Neural crest cell (in vitro differentiated cells): ENCODE results near the gene PRKD2. TPM values are rescaled to one million over a fixed set of nuclear protein-coding genes. Genes with fewer than 3 reads are reported as not detected.

Experiments
- DNase-seq: peaks from one replicate; pipeline ENCODE4 v3.0.0; 2021; ENCODE audit warnings: low read depth, mixed read lengths, low spot score
- H3K27ac Mint-ChIP-seq: one replicate; pipeline ENCODE4 v1.8.0; 2021; ENCODE audit warnings: mild to moderate bottlenecking, mixed read lengths; ENCODE audit not compliant: unreplicated experiment
- H3K27me3 Mint-ChIP-seq: 2 replicates; pipeline ENCODE4 v1.8.0; 2021; ENCODE audit warnings: low read depth, mild to moderate bottlenecking, mixed read lengths
- H3K36me3 Mint-ChIP-seq: 2 replicates; pipeline ENCODE4 v1.8.0; 2021; ENCODE audit warnings: low read depth, mild to moderate bottlenecking, mixed read lengths
- H3K4me1 Mint-ChIP-seq: 2 replicates; pipeline ENCODE4 v1.8.0; 2021; ENCODE audit warnings: mixed read lengths
- H3K4me3 Mint-ChIP-seq: one replicate; pipeline ENCODE4 v1.8.0; 2021; ENCODE audit warnings: mild to moderate bottlenecking, mixed read lengths
- H3K9me3 Mint-ChIP-seq: 2 replicates; pipeline ENCODE4 v1.8.0; 2021; ENCODE audit warnings: mixed read lengths
- CTCF ChIP-seq: fragments of 200-600 bp; sonication (generic); conservative IDR thresholded peaks from 2 replicates; pipeline ENCODE4 v1.5.0; 2021; ENCODE audit warnings: antibody characterized with exemption, mild to moderate bottlenecking
- total RNA-seq: library from RNA; stranded (reverse); gene quantifications from 2 replicates; pipeline ENCODE4 v1.2.1, GENCODE V29; 2021

Gene PRKD2
- total RNA-seq, 1 donor from 2014 or later: 55.5 TPM

DNA sequence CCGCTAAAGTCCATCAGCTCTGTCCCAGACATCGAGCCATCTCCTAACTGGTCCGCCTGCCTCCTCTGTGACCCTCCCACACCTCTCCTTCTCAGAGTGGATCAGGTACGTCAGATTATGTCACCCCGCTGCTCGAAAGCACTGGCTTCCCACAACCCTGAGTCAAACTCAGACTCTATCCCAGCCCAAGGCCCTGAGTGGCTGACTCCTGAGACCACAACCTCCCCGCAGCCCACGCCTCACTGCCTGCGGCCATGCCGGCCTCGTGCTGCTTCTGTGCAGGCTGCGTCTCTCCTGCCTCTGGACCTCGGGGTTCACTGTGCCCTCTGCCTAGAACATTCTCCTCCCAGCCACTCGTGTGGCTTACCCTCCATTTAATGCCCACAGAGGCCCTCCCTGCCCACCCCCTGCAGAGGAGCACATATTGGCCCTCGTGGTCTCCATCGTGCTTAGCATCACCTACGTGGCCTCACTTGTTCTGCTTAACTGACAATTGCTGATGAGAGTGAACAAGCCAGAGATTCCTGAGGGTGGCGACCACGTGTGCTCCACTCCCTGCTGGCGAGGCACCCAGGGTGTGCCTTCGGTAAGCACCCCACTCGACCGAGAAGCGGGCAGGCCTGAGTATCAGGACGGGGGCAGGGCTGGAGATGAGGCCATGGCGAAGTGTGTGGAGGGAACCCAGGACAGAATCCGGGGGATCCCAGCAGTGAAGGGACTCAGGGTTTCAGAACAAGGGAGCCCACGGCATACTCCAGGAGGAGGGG is 15.4 kb upstream of the PRKD2 start:
- Mint-ChIP-seq H3K4me3 (no peak overlapping the region), H3K27me3 (no peaks in the 10 kb centered on the region), H3K4me1 (peaks cover 7% of the 10 kb centered on the region), H3K9me3 (no peaks in the 10 kb centered on the region), H3K36me3 (peaks cover 5% of the 10 kb centered on the region), H3K27ac (no peak overlapping the region)
- no peak for DNase-seq
- TF ChIP-seq CTCF: no peak

- TF ChIP-seq CTCF: no peak
- H3K36me3 Mint-ChIP-seq: peaks cover 5% of the 10 kb centered on the region
- peaks cover 7% of the 10 kb centered on the region for H3K4me1 Mint-ChIP-seq
- no peak overlapping the region for H3K4me3 Mint-ChIP-seq
- no peaks in the 10 kb centered on the region for H3K27me3 Mint-ChIP-seq
- DNase-seq: no peak
- H3K9me3 Mint-ChIP-seq: no peaks in the 10 kb centered on the region
- H3K27ac Mint-ChIP-seq: no peak overlapping the region
Observed at GRCh38 chr19:46731584-46731983, 14.7 kb upstream of the PRKD2 start.

GRCh38 chr19:46731007-46731501 is 14.1 kb upstream of the PRKD2 start:
- peaks cover 7% of the 10 kb centered on the region for H3K4me1 Mint-ChIP-seq
- no peak overlapping the region for H3K27ac Mint-ChIP-seq
- no peak for DNase-seq
- H3K4me3 Mint-ChIP-seq: no peak overlapping the region
- no peak for TF ChIP-seq CTCF
- H3K9me3 Mint-ChIP-seq: no peaks in the 10 kb centered on the region
- H3K27me3 Mint-ChIP-seq: no peaks in the 10 kb centered on the region
- H3K36me3 Mint-ChIP-seq: peaks cover 8% of the 10 kb centered on the region

GRCh38 chr19:46730595-46730994 is 13.7 kb upstream of the PRKD2 start:
- H3K4me3 Mint-ChIP-seq: no peak overlapping the region
- H3K4me1 Mint-ChIP-seq: peaks cover 7% of the 10 kb centered on the region
- H3K36me3 Mint-ChIP-seq: peaks cover 8% of the 10 kb centered on the region
- no peaks in the 10 kb centered on the region for H3K9me3 Mint-ChIP-seq
- H3K27me3 Mint-ChIP-seq: no peaks in the 10 kb centered on the region
- no peak overlapping the region for H3K27ac Mint-ChIP-seq
- TF ChIP-seq CTCF: no peak
- no peak for DNase-seq

DNA sequence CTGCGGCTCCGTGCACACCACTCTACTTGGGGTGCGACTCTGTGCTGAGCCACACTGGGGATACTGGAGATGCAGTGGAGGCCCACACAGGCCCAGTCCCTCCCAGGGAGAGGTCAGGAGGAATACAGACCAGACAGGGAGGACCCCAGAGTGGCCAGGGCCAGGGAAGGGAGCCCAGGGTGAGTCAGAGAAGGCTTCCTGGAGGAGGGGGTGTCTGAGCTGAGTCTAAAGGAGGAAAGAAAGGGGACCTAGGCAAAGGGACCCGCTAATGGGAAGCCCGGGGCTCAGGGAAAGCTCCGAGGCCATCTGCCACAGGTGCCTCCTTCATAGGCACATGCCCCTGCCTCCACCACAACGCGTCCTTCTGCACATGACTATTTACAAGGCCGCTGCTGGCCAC is 13.3 kb upstream of the PRKD2 start:
- Mint-ChIP-seq H3K27ac (no peak overlapping the region), H3K4me1 (peaks cover 7% of the 10 kb centered on the region), H3K27me3 (no peaks in the 10 kb centered on the region), H3K4me3 (no peak overlapping the region), H3K9me3 (no peaks in the 10 kb centered on the region), H3K36me3 (peaks cover 8% of the 10 kb centered on the region)
- TF ChIP-seq CTCF: no peak
- no peak for DNase-seq
